HG03457 (cell line): ENCODE results near the gene BCL2L15.

Experiments used
- ATAC-seq: cut with Tn5 transposase; IDR thresholded peaks from one replicate; pipeline ENCODE4 v1.9.1; 2021; ENCODE audit warnings: moderate number of reproducible peaks; ENCODE audit not compliant: unreplicated experiment

Gene BCL2L15

GRCh38 chr1:113887402-113888175 lies at the start of gene BCL2L15:
BCL2L15 (minus strand) TSS chr1:113887581; CDS start chr1:113887375, 206 bp downstream.
- no peak for ATAC-seq

GRCh38 chr1:113937146-113937545 lies 49.8 kb upstream of the BCL2L15 start:
- no peak for ATAC-seq

- no peak for ATAC-seq
Observed at GRCh38 chr1:113935970-113936369, 48.6 kb upstream of the BCL2L15 start.

- ATAC-seq: no peak
Observed at GRCh38 chr1:113935176-113935575, 47.8 kb upstream of the BCL2L15 start.

GRCh38 chr1:113934511-113935055 lies 47.2 kb upstream of the BCL2L15 start:
- ATAC-seq: no peak

- ATAC-seq: no peak
Observed at GRCh38 chr1:113934006-113934405, 46.6 kb upstream of the BCL2L15 start.

GRCh38 chr1:113931451-113931851 lies 44.1 kb upstream of the BCL2L15 start:
- no peak for ATAC-seq

- no peak for ATAC-seq
Observed at GRCh38 chr1:113930499-113931161, 43.2 kb upstream of the BCL2L15 start.

GRCh38 chr1:113929750-113930498 lies 42.5 kb upstream of the BCL2L15 start:
- ATAC-seq: peak; percentile 25

- peak; percentile 41 for ATAC-seq
Observed at GRCh38 chr1:113928941-113929749, 41.8 kb upstream of the BCL2L15 start, which contains the start of gene HIPK1. HIPK1 (plus strand) TSS chr1:113929324.

GRCh38 chr1:113928187-113928930 lies 41.0 kb upstream of the BCL2L15 start:
- ATAC-seq: no peak

GRCh38 chr1:113924473-113924872 lies 37.1 kb upstream of the BCL2L15 start:
- ATAC-seq: no peak

GRCh38 chr1:113922957-113923356 lies 35.6 kb upstream of the BCL2L15 start:
- no peak for ATAC-seq

- ATAC-seq: no peak
Observed at GRCh38 chr1:113918243-113918642, 30.9 kb upstream of the BCL2L15 start.

- ATAC-seq: no peak
Observed at GRCh38 chr1:113917400-113918082, 30.2 kb upstream of the BCL2L15 start.

GRCh38 chr1:113916974-113917373 lies 29.6 kb upstream of the BCL2L15 start:
- ATAC-seq: no peak

GRCh38 chr1:113913887-113914664 lies 26.7 kb upstream of the BCL2L15 start:
- no peak for ATAC-seq

- ATAC-seq: no peak
Observed at GRCh38 chr1:113913312-113913668, 25.9 kb upstream of the BCL2L15 start.
